ENCODE measurements around the gene ZNF385B.

DNA sequence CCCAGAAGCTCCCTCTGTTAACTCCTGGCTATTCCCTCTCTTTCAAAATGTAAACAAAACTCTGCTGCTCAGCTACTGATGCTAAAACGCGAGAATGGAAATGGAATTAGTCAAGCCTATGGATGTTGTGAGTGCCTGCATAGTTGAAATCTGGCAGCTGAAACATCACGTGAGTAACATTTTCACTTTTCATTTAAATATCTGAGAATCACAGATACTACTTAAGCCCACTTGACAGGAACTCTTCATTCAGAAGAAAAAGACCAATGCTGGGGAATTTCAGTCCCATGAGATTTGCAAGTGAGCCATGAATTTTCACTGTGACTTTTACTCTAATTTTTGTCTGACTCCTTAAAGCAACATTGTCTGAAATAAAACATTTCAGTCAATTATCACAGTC lies 381.5 kb downstream of the ZNF385B start:
- TF ChIP-seq, protein P1, sequence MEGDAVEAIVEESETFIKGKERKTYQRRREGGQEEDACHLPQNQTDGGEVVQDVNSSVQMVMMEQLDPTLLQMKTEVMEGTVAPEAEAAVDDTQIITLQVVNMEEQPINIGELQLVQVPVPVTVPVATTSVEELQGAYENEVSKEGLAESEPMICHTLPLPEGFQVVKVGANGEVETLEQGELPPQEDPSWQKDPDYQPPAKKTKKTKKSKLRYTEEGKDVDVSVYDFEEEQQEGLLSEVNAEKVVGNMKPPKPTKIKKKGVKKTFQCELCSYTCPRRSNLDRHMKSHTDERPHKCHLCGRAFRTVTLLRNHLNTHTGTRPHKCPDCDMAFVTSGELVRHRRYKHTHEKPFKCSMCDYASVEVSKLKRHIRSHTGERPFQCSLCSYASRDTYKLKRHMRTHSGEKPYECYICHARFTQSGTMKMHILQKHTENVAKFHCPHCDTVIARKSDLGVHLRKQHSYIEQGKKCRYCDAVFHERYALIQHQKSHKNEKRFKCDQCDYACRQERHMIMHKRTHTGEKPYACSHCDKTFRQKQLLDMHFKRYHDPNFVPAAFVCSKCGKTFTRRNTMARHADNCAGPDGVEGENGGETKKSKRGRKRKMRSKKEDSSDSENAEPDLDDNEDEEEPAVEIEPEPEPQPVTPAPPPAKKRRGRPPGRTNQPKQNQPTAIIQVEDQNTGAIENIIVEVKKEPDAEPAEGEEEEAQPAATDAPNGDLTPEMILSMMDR (IDR thresholded peaks at IDR 0.05; ENCODE audit: low read depth, low read length) = no peak
- no peak for TF ChIP-seq EZH2phosphoT487 (IDR thresholded peaks at IDR 0.05; ENCODE audit: low read depth)
